Measurements from ENCODE around the gene MAGI2.
A peak's percentile ranks its signal among the peaks of the same experiment; 100 is the strongest.

Gene MAGI2

GRCh38 chr7:79376299-79377025 lies 77.0 kb downstream of the MAGI2 start:
- DNase-seq (ENCODE audit: low read depth in 2 of 2): no peak

- no peak for DNase-seq (ENCODE audit: low read depth in 2 of 2)
These were observed 92.3 kb downstream of the MAGI2 start for GRCh38 chr7:79361214-79361613.

- no peak for DNase-seq (ENCODE audit: low read depth in 2 of 2)
These were observed 93.6 kb downstream of the MAGI2 start for GRCh38 chr7:79359827-79360226.

GRCh38 chr7:79357101-79357500 lies 96.4 kb downstream of the MAGI2 start:
- DNase-seq (ENCODE audit: low read depth in 2 of 2): no peak

GRCh38 chr7:79353720-79354468 lies 99.6 kb downstream of the MAGI2 start:
- DNase-seq (ENCODE audit: low read depth in 2 of 2): no peak

GRCh38 chr7:79352323-79352722 lies 101.1 kb downstream of the MAGI2 start:
- DNase-seq (ENCODE audit: low read depth in 2 of 2): no peak

- DNase-seq (ENCODE audit: low read depth in 2 of 2): no peak
These were observed 106.1 kb downstream of the MAGI2 start for GRCh38 chr7:79347351-79347750.

- no peak for DNase-seq (ENCODE audit: low read depth in 2 of 2)
These were observed 111.6 kb downstream of the MAGI2 start for GRCh38 chr7:79341902-79342301.

- DNase-seq (ENCODE audit: low read depth in 2 of 2): no peak
These were observed 113.3 kb downstream of the MAGI2 start for GRCh38 chr7:79340212-79340611.

GRCh38 chr7:79339208-79339925 lies 114.1 kb downstream of the MAGI2 start:
- DNase-seq (ENCODE audit: low read depth in 2 of 2): no peak

- DNase-seq (ENCODE audit: low read depth in 2 of 2): no peak
These were observed 115.8 kb downstream of the MAGI2 start for GRCh38 chr7:79337717-79338116.

GRCh38 chr7:79334841-79335240 lies 118.6 kb downstream of the MAGI2 start:
- DNase-seq (ENCODE audit: low read depth in 2 of 2): no peak

GRCh38 chr7:79334334-79334733 lies 119.1 kb downstream of the MAGI2 start:
- no peak for DNase-seq (ENCODE audit: low read depth in 2 of 2)

- DNase-seq (ENCODE audit: low read depth in 2 of 2): peak; percentile 16 to 32
These were observed 121.4 kb downstream of the MAGI2 start for GRCh38 chr7:79332091-79332490.

- no peak for DNase-seq (ENCODE audit: low read depth in 2 of 2)
These were observed 124.0 kb downstream of the MAGI2 start for GRCh38 chr7:79329464-79329863.

- DNase-seq (ENCODE audit: low read depth in 2 of 2): no peak
These were observed 132.6 kb downstream of the MAGI2 start for GRCh38 chr7:79320741-79321473.

GRCh38 chr7:79319369-79319768 lies 134.1 kb downstream of the MAGI2 start:
- DNase-seq (ENCODE audit: low read depth in 2 of 2): no peak

GRCh38 chr7:79317728-79318127 lies 135.7 kb downstream of the MAGI2 start:
- DNase-seq (ENCODE audit: low read depth in 2 of 2): peak; percentile 53 to 62

GRCh38 chr7:79312022-79312421 lies 141.4 kb downstream of the MAGI2 start:
- DNase-seq (ENCODE audit: low read depth in 2 of 2): no peak

GRCh38 chr7:79308192-79308591 lies 145.3 kb downstream of the MAGI2 start:
- no peak for DNase-seq (ENCODE audit: low read depth in 2 of 2)

GRCh38 chr7:79307376-79307775 lies 146.1 kb downstream of the MAGI2 start:
- no peak for DNase-seq (ENCODE audit: low read depth in 2 of 2)

GRCh38 chr7:79304711-79305110 lies 148.8 kb downstream of the MAGI2 start:
- DNase-seq (ENCODE audit: low read depth in 2 of 2): no peak
